Glutamatergic neuron (in vitro differentiated cells): ENCODE results near the gene SIPA1L2. TPM values are rescaled to one million over a fixed set of nuclear protein-coding genes. Genes with fewer than 3 reads are reported as not detected.

Experiments used
- DNase-seq: peaks from one replicate; pipeline ENCODE4 v3.0.0; 2022
- H3K27ac Mint-ChIP-seq: one replicate; pipeline ENCODE4 v1.8.0; 2020; ENCODE audit warnings: mild to moderate bottlenecking, mixed read lengths, inconsistent platforms; ENCODE audit not compliant: unreplicated experiment
- H3K27me3 Mint-ChIP-seq: one replicate; pipeline ENCODE4 v1.8.0; 2020; ENCODE audit warnings: mild to moderate bottlenecking, moderate library complexity, mixed read lengths, inconsistent platforms; ENCODE audit not compliant: unreplicated experiment
- H3K36me3 Mint-ChIP-seq: one replicate; pipeline ENCODE4 v1.8.0; 2020; ENCODE audit warnings: mild to moderate bottlenecking, mixed read lengths, inconsistent platforms; ENCODE audit not compliant: unreplicated experiment
- H3K4me1 Mint-ChIP-seq: one replicate; pipeline ENCODE4 v1.8.0; 2020; ENCODE audit warnings: mild to moderate bottlenecking, low read depth, mixed read lengths, inconsistent platforms; ENCODE audit not compliant: unreplicated experiment
- H3K4me3 Mint-ChIP-seq: one replicate; pipeline ENCODE4 v1.8.0; 2020; ENCODE audit warnings: mild to moderate bottlenecking, mixed read lengths, inconsistent platforms; ENCODE audit not compliant: unreplicated experiment
- H3K9me3 Mint-ChIP-seq: one replicate; pipeline ENCODE4 v1.8.0; 2020; ENCODE audit warnings: mild to moderate bottlenecking, moderate library complexity, mixed read lengths, inconsistent platforms; ENCODE audit not compliant: unreplicated experiment
- total RNA-seq: library from RNA; stranded (reverse); fragmentation: NEBNext Ultra II Directional; extraction: Animal tissue kit (Norgen Biotek cat#: 25700); gene quantifications from one replicate; pipeline ENCODE4 v1.2.1, GENCODE V29; 2021; ENCODE audit not compliant: unreplicated experiment
- TF ChIP-seq, protein P1 (sequence below): fragments of 200-600 bp; sonication (generic); IDR thresholded peaks from one replicate; pipeline ENCODE4 v1.5.0; 2021; ENCODE audit not compliant: partially characterized antibody, unreplicated experiment

The SIPA1L2 gene
- total RNA-seq, 1 donor from 2014 or later: 177 TPM

DNA sequence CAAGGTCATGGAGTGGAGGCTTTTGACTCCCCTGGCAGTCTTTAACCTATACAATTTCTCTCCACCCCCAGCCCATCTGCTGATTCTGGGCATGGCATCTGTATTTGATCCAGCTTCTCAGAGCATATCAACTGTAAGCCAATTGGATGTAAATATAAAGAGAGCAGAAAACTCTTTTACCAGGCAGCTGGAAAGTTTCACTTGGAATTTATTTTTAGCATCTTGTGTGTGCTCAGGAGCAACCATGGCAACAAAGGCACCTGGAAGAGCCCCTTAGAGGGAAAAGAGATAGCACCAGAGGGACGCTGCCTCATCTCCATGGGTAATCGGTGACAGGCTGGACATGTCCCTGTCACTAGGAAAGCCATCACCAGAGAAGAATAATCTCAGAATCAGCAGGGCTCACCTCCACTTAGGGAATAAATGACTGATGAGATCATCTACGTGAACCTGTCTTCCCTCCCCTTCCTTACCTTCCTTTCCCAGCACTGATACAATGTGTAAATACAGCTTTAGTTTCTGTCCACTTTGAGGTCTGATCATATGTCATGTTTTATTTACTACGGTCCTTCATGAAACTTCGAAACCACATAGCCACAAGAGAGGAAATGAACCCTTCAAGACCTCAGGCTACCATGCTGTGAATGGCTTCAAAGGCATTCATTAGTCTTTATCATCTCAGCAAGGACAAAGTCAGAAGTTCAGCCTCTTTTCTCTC is 25.3 kb upstream of the SIPA1L2 start:
- no peaks in the 10 kb centered on the region for H3K36me3 Mint-ChIP-seq
- no peak overlapping the region for H3K4me3 Mint-ChIP-seq
- H3K9me3 Mint-ChIP-seq: no peaks in the 10 kb centered on the region
- TF ChIP-seq, protein P1, sequence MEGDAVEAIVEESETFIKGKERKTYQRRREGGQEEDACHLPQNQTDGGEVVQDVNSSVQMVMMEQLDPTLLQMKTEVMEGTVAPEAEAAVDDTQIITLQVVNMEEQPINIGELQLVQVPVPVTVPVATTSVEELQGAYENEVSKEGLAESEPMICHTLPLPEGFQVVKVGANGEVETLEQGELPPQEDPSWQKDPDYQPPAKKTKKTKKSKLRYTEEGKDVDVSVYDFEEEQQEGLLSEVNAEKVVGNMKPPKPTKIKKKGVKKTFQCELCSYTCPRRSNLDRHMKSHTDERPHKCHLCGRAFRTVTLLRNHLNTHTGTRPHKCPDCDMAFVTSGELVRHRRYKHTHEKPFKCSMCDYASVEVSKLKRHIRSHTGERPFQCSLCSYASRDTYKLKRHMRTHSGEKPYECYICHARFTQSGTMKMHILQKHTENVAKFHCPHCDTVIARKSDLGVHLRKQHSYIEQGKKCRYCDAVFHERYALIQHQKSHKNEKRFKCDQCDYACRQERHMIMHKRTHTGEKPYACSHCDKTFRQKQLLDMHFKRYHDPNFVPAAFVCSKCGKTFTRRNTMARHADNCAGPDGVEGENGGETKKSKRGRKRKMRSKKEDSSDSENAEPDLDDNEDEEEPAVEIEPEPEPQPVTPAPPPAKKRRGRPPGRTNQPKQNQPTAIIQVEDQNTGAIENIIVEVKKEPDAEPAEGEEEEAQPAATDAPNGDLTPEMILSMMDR: no peak
- no peak for DNase-seq
- H3K27ac Mint-ChIP-seq: no peak overlapping the region
- no peaks in the 10 kb centered on the region for H3K27me3 Mint-ChIP-seq
- H3K4me1 Mint-ChIP-seq: peaks cover 9% of the 10 kb centered on the region

DNA sequence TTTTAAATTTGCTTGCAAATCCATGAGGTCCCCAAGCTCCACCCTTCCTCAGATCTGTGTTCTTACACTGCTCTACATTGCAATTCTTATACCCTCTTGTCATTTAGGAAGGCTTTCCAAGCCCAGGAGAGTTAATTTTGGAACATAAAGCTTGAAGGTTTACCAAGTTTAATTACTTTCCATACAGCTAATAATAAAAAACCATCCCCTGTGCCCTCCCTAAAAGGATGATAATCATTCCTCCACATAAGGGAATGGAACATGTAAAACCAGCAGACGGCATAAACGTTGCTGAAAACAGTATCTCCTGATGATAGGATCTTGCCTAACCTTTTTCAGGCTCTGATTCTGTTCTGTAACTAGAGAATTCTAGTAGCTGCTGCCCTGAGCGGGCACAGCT is 23.9 kb upstream of the SIPA1L2 start:
- peaks cover 9% of the 10 kb centered on the region for H3K4me1 Mint-ChIP-seq
- H3K36me3 Mint-ChIP-seq: no peaks in the 10 kb centered on the region
- DNase-seq: no peak
- TF ChIP-seq, protein P1: no peak
- no peaks in the 10 kb centered on the region for H3K9me3 Mint-ChIP-seq
- no peak overlapping the region for H3K27ac Mint-ChIP-seq
- H3K4me3 Mint-ChIP-seq: no peak overlapping the region
- no peaks in the 10 kb centered on the region for H3K27me3 Mint-ChIP-seq

DNA sequence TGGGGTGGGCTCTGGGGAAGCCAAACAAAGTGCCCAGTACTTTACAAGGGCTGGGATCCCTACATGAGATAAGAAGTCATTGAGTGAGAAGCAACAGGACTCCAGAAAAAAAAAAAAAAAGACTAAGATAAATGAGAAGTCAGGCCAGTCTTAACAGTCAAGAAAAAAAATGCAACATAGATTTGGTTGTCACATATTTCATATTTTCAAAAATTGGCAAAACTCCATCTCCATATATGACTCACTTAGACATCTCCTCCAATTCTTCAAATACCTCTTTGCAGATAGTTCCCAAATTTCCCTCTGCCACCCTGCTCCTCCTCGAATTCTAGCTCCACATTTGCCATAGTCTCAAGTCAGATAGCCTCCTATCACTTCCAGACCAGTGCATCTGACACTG is 20.9 kb upstream of the SIPA1L2 start:
- H3K9me3 Mint-ChIP-seq: no peaks in the 10 kb centered on the region
- no peaks in the 10 kb centered on the region for H3K36me3 Mint-ChIP-seq
- H3K4me3 Mint-ChIP-seq: no peak overlapping the region
- no peaks in the 10 kb centered on the region for H3K27me3 Mint-ChIP-seq
- H3K4me1 Mint-ChIP-seq: peaks cover 9% of the 10 kb centered on the region
- no peak for DNase-seq
- no peak overlapping the region for H3K27ac Mint-ChIP-seq
- TF ChIP-seq, protein P1: no peak

DNA sequence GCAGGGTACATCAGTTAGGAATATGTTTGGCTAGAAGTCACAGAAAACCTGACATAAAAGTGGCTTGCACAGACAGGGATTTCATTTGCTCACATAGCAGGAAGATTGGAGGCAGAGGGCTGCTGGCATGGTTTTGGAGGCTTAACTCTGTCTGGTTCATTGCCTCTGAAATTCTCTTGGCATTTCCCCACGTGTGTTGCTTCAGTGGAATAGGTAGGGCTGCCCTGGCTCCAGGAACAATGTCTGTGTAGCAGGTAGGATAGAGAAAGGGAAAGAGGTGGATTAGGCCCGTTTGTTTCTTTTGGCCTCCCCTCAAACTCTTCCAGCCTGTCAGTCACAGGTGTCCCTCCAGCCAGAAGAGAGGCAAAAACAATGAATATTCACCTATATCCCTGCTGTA is 20.5 kb upstream of the SIPA1L2 start:
- TF ChIP-seq, protein P1: no peak
- no peak for DNase-seq
- Mint-ChIP-seq H3K36me3 (no peaks in the 10 kb centered on the region), H3K27ac (no peak overlapping the region), H3K4me3 (no peak overlapping the region), H3K4me1 (peaks cover 9% of the 10 kb centered on the region), H3K27me3 (no peaks in the 10 kb centered on the region), H3K9me3 (no peaks in the 10 kb centered on the region)

DNA sequence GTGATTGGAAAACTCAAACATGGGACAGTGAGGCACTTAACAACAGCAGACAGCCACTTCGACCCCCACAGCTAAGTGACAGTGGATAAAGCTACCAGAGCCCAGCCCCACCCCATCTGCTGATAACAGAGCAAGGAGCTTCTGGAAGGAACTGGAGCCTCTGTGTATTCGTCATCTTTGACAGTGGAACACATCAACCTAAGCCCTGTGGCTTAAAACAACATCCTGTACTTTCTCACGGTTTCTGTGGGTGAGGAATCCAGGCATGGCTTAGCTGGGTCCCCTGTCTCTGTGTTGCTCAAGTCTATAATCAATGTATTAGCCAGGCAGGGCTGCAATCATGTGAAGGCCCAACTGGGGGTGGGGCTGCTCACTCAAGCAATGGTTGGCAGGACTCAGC is 18.4 kb upstream of the SIPA1L2 start:
- Mint-ChIP-seq H3K27me3 (no peaks in the 10 kb centered on the region), H3K36me3 (no peaks in the 10 kb centered on the region), H3K4me1 (no peaks in the 10 kb centered on the region), H3K9me3 (no peaks in the 10 kb centered on the region), H3K27ac (no peak overlapping the region), H3K4me3 (no peak overlapping the region)
- no peak for DNase-seq
- TF ChIP-seq, protein P1: no peak
